Natural killer cell (primary cell): ENCODE measurements around the gene TEAD1. TPM values are rescaled to one million over a fixed set of nuclear protein-coding genes. Genes with fewer than 3 reads are reported as not detected.

Experiments
- ATAC-seq, 3 donors: fragments of 150-1000 bp in 2 of 3; fragments of 200-7000 bp in 1 of 3; cut with Tn5 transposase; 1 replicate in 1 of 3; 2 replicates in 2 of 3; pipeline ENCODE4 v1.10.0; 2021; ENCODE audit warnings: mild to moderate bottlenecking in 2 of 3, moderate library complexity in 2 of 3
- DNase-seq, 2 donors: peaks; one replicate each; pipeline versions ENCODE4 v3.0.0 to v3.0.0-alpha.2; 2013 to 2021; ENCODE audit warnings: mixed read lengths in 1 of 2
- H3K27ac ChIP-seq: one replicate; pipeline ENCODE4 v1.5.1; 2013; ENCODE audit warnings: mild to moderate bottlenecking, low read length
- H3K27me3 ChIP-seq: one replicate; pipeline ENCODE4 v1.6.1; 2013; ENCODE audit warnings: low read length; ENCODE audit not compliant: control insufficient read depth, insufficient read depth
- H3K36me3 ChIP-seq: one replicate; pipeline ENCODE4 v1.6.1; 2013; ENCODE audit warnings: low read length; ENCODE audit not compliant: control insufficient read depth, insufficient read depth
- H3K4me1 ChIP-seq: one replicate; pipeline ENCODE4 v1.6.1; 2013; ENCODE audit warnings: low read length; ENCODE audit not compliant: control insufficient read depth, insufficient read depth
- H3K4me3 ChIP-seq: one replicate; pipeline ENCODE4 v1.5.1; 2013; ENCODE audit warnings: low read length
- H3K9me3 ChIP-seq: one replicate; pipeline ENCODE4 v1.6.1; 2013; ENCODE audit warnings: low read length; ENCODE audit not compliant: control insufficient read depth, insufficient read depth
- H3K27ac Mint-ChIP-seq, 2 donors: one replicate each; pipeline ENCODE4 v1.8.0; 2022; ENCODE audit warnings: mild to moderate bottlenecking in 2 of 2, mixed read lengths in 2 of 2, moderate library complexity in 1 of 2
- H3K27me3 Mint-ChIP-seq, 2 donors: one replicate each; pipeline ENCODE4 v1.8.0; 2022; ENCODE audit warnings: low read depth in 2 of 2, mixed read lengths in 2 of 2
- H3K36me3 Mint-ChIP-seq: one replicate; pipeline ENCODE4 v1.8.0; 2022; ENCODE audit warnings: mixed read lengths
- H3K4me1 Mint-ChIP-seq, 2 donors: one replicate each; pipeline ENCODE4 v1.8.0; 2022; ENCODE audit warnings: mixed read lengths in 2 of 2
- H3K4me3 Mint-ChIP-seq: one replicate; pipeline ENCODE4 v1.8.0; 2022; ENCODE audit warnings: mild to moderate bottlenecking, moderate library complexity, mixed read lengths
- H3K9me3 Mint-ChIP-seq, 2 donors: one replicate each; pipeline ENCODE4 v1.8.0; 2022; ENCODE audit warnings: mixed read lengths in 2 of 2
- CTCF ChIP-seq: fragments of 200-600 bp; IDR thresholded peaks from one replicate; pipeline ENCODE4 v1.8.0; 2022; ENCODE audit warnings: antibody characterized with exemption
- WGBS: methylation state at CpG from one replicate; pipeline ENCODE4 v1.1.7; 2013; ENCODE audit warnings: missing lambda C conversion rate; ENCODE audit not compliant: insufficient coverage; 5-methylcytosine and 5-hydroxymethylcytosine counted together
- intact Hi-C: fragments of 100-400 bp; cut with micrococcal nuclease; formaldehyde crosslinking; loops from one replicate; pipeline ENCODE4 v1.14.2; 2022
- total RNA-seq, 4 donors: library from RNA; stranded (reverse); fragments of 120-200 nt in 1 of 4; gene quantifications; one replicate each; pipeline versions ENCODE4 v1.2.3 to v1.2.4, GENCODE V29; 2013 to 2022

The TEAD1 gene
- total RNA-seq, 3 donors from 2014 or later (not counting 1 experiment from before 2014, with no cell fraction given), result not detected

- ATAC-seq, result no peak
- Histone ChIP-seq H3K27ac (no peak overlapping the region), H3K4me1 (no peaks in the 10 kb centered on the region), H3K36me3 (no peaks in the 10 kb centered on the region), H3K27me3 (no peaks in the 10 kb centered on the region), H3K4me3 (no peak overlapping the region), H3K9me3 (no peaks in the 10 kb centered on the region)
- no peak for TF ChIP-seq CTCF
- Mint-ChIP-seq H3K27ac (no peak overlapping the region), H3K36me3 (no peaks in the 10 kb centered on the region), H3K4me3 (no peak overlapping the region), H3K27me3 (peaks cover 4 to 18% of the 10 kb centered on the region in 2 donors), H3K9me3 (no peaks in the 10 kb centered on the region), H3K4me1 (no peaks in the 10 kb centered on the region)
- intact Hi-C loops, result no loop called here
- 84% methylated on average over 9 of the region's 9 CpGs for WGBS
- no peak for DNase-seq
These were observed 115.5 kb downstream of the TEAD1 start for GRCh38 chr11:12789596-12790215.

- H3K36me3 ChIP-seq, result no peaks in the 10 kb centered on the region
- H3K4me1 ChIP-seq, result no peaks in the 10 kb centered on the region
- DNase-seq, result no peak
- H3K4me1 Mint-ChIP-seq, result no peaks in the 10 kb centered on the region
- no peak overlapping the region for H3K4me3 Mint-ChIP-seq
- intact Hi-C loops, result no loop called here
- H3K9me3 ChIP-seq, result no peaks in the 10 kb centered on the region
- no peaks in the 10 kb centered on the region for H3K9me3 Mint-ChIP-seq
- H3K27ac Mint-ChIP-seq, result no peak overlapping the region
- no peaks in the 10 kb centered on the region for H3K36me3 Mint-ChIP-seq
- no peak for TF ChIP-seq CTCF
- H3K27me3 Mint-ChIP-seq, result peaks cover 4 to 18% of the 10 kb centered on the region in 2 donors
- no peaks in the 10 kb centered on the region for H3K27me3 ChIP-seq
- ATAC-seq, result no peak
- 76% methylated on average over 4 of the region's 5 CpGs for WGBS
- no peak overlapping the region for H3K27ac ChIP-seq
- no peak overlapping the region for H3K4me3 ChIP-seq
These were observed 116.8 kb downstream of the TEAD1 start for GRCh38 chr11:12790861-12791616.

GRCh38 chr11:12792018-12792417, 117.8 kb downstream of the TEAD1 start:
- DNase-seq (no peak), ATAC-seq (no peak)
- no peak overlapping the region for H3K27ac ChIP-seq
- no peaks in the 10 kb centered on the region for H3K4me1 Mint-ChIP-seq
- no peaks in the 10 kb centered on the region for H3K9me3 ChIP-seq
- no peak overlapping the region for H3K27ac Mint-ChIP-seq
- H3K36me3 Mint-ChIP-seq, result no peaks in the 10 kb centered on the region
- H3K4me1 ChIP-seq, result no peaks in the 10 kb centered on the region
- no peaks in the 10 kb centered on the region for H3K27me3 ChIP-seq
- intact Hi-C loops, result no loop called here
- H3K9me3 Mint-ChIP-seq, result no peaks in the 10 kb centered on the region
- no peak overlapping the region for H3K4me3 ChIP-seq
- H3K4me3 Mint-ChIP-seq, result no peak overlapping the region
- no peak for TF ChIP-seq CTCF
- H3K36me3 ChIP-seq, result no peaks in the 10 kb centered on the region
- H3K27me3 Mint-ChIP-seq, result peaks cover 4 to 9% of the 10 kb centered on the region in 2 donors
